Choroid plexus epithelial cell (primary cell): ENCODE results near the gene ARAP1.

ENCODE experiments used
- DNase-seq: peaks from one replicate; pipeline ENCODE4 v3.0.0-alpha.2; 2010; ENCODE audit warnings: low read depth
- H3K4me3 ChIP-seq: 2 replicates; pipeline ENCODE4 v1.5.1; 2011; ENCODE audit warnings: low read depth, mild to moderate bottlenecking, control low read depth, low read length, moderate library complexity
- CTCF ChIP-seq: conservative IDR thresholded peaks from 2 replicates; pipeline ENCODE4 v1.5.1; 2011; ENCODE audit warnings: low read depth, mild to moderate bottlenecking, control low read depth, inconsistent platforms, low read length, moderate library complexity

The ARAP1 gene

GRCh38 chr11:72789493-72790131, 37.4 kb upstream of the ARAP1 start:
- peak; percentile 51 for DNase-seq
- H3K4me3 ChIP-seq: no peak overlapping the region
- TF ChIP-seq CTCF: no peak

- TF ChIP-seq CTCF: no peak
- H3K4me3 ChIP-seq: no peak overlapping the region
- DNase-seq: no peak
Measured at GRCh38 chr11:72788241-72788640, 36.0 kb upstream of the ARAP1 start.

- peak; percentile 21 for TF ChIP-seq CTCF
- H3K4me3 ChIP-seq: no peak overlapping the region
- no peak for DNase-seq
Measured at GRCh38 chr11:72787216-72788104, 35.3 kb upstream of the ARAP1 start.

- H3K4me3 ChIP-seq: no peak overlapping the region
- no peak for DNase-seq
- TF ChIP-seq CTCF: no peak
Measured at GRCh38 chr11:72786305-72787215, 34.4 kb upstream of the ARAP1 start.

GRCh38 chr11:72784662-72785061, 32.5 kb upstream of the ARAP1 start:
- no peak for DNase-seq
- H3K4me3 ChIP-seq: no peak overlapping the region
- TF ChIP-seq CTCF: no peak

GRCh38 chr11:72783144-72783905, 31.1 kb upstream of the ARAP1 start:
- TF ChIP-seq CTCF: no peak
- no peak overlapping the region for H3K4me3 ChIP-seq
- no peak for DNase-seq
